ENCODE results near the gene EXD2.
"Not testable (repeated sequence)": the region's sequence is repeated elsewhere in the genome, so short reads cannot be mapped to it uniquely, and the experiment has no call there.

Gene EXD2

GRCh38 chr14:69270097-69270496 is 78.8 kb downstream of the EXD2 start:
- H3K4me3 ChIP-seq (ENCODE audit: low read depth, low read length), result no peak overlapping the region
- ChIA-PET POLR2A (no interaction called here), CTCF (interaction anchor here (1.1 to 2.7 kb wide), 2 partner anchors 10 to 18 kb away, joined by 3 to 8 read pairs; no protein-coding TSS in a partner anchor)
- TF ChIP-seq, protein P1, sequence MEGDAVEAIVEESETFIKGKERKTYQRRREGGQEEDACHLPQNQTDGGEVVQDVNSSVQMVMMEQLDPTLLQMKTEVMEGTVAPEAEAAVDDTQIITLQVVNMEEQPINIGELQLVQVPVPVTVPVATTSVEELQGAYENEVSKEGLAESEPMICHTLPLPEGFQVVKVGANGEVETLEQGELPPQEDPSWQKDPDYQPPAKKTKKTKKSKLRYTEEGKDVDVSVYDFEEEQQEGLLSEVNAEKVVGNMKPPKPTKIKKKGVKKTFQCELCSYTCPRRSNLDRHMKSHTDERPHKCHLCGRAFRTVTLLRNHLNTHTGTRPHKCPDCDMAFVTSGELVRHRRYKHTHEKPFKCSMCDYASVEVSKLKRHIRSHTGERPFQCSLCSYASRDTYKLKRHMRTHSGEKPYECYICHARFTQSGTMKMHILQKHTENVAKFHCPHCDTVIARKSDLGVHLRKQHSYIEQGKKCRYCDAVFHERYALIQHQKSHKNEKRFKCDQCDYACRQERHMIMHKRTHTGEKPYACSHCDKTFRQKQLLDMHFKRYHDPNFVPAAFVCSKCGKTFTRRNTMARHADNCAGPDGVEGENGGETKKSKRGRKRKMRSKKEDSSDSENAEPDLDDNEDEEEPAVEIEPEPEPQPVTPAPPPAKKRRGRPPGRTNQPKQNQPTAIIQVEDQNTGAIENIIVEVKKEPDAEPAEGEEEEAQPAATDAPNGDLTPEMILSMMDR (IDR thresholded peaks at IDR 0.05; ENCODE audit: insufficient read depth, low read length, missing control alignments), result no peak
- DNase-seq (ENCODE audit: low read depth, low spot score), result no peak

DNA sequence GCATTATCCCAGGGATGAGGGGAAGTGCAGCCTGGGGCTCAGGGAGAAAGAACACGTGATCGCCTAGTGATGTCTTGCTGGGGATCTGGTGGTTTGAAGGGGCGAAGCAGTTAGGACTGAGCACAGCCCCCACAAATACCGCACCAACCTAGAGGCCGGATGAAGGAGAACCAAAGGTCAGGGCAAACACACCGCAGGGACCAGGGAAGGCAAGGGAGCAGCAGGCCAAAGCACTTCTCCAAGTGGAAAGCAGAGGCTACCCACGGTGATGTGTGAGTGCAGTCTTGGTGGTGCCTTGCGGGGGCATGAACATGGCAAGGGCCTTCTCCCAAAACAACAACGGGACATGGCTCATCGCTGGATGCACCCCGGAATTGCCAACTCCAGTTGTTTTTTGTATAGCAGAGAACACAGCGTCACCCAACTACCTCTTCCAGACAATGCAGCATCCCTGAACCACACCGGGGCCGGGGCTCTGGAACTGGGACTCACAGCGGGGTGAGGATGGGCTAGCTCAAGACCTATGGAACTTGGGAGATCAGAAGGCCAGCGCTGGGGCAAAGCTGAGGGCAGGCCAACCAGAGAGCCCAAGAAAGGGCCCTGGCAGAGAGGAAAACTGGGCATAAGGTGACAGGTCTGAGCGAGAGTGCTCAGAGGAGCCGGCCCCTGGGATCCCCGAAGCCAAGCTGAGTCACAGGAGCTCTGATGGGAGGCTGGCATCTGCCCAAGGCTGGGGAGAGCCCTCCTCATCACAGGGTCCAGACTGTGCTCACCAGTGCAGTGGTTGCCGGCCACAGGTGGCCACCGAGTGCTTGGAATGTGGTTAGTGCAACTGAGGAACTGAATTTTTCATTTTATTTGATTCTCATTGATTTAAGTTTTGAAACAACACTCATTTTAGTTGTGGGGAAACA is 79.8 kb downstream of the EXD2 start:
- H3K4me3 ChIP-seq (ENCODE audit: low read depth, low read length), result no peak overlapping the region
- POLR2A ChIA-PET, result no interaction called here
- DNase-seq (ENCODE audit: low read depth, low spot score), result no peak
- TF ChIP-seq, protein P1 (IDR thresholded peaks at IDR 0.05; ENCODE audit: insufficient read depth, low read length, missing control alignments), result no peak
- CTCF ChIA-PET, result interaction anchor here (2.7 kb wide), 1 partner anchor 17 kb away, joined by 8 read pairs; no protein-coding TSS in a partner anchor

- TF ChIP-seq, protein P1 (IDR thresholded peaks at IDR 0.05; ENCODE audit: insufficient read depth, low read length, missing control alignments), result no peak
- POLR2A ChIA-PET, result no interaction called here
- CTCF ChIA-PET, result no interaction called here
- H3K4me3 ChIP-seq (ENCODE audit: low read depth, low read length), result no peak overlapping the region
- DNase-seq (ENCODE audit: low read depth, low spot score), result no peak
Observed at GRCh38 chr14:69274321-69274720, 83.0 kb downstream of the EXD2 start.

DNA sequence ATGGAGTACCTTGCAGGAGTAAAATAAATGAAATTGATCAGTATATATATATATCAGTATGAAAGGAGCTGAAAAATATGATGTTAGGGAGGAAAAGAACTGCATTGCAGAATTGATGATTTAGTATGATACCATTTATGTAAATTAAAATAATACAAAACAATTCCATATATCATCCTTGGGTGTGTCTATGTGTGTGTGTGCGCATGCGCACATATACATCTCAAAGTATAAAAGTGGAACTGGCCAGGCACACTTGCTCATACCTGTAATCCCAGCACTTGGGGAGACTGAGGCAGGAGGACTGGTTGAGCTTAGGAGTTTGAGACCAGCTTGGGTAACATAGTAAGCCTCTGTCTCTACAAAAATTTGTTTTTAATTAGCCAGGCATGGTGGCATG is 84.0 kb downstream of the EXD2 start:
- CTCF ChIA-PET, result interaction anchor here (2.1 kb wide), 1 partner anchor 13 kb away, joined by 7 read pairs; no protein-coding TSS in a partner anchor
- H3K4me3 ChIP-seq (ENCODE audit: low read depth, low read length), result no peak overlapping the region
- TF ChIP-seq, protein P1 (IDR thresholded peaks at IDR 0.05; ENCODE audit: insufficient read depth, low read length, missing control alignments), result no peak
- no peak for DNase-seq (ENCODE audit: low read depth, low spot score)
- POLR2A ChIA-PET, result no interaction called here

- DNase-seq (ENCODE audit: low read depth, low spot score); CTCF ChIA-PET; POLR2A ChIA-PET; H3K4me3 ChIP-seq (ENCODE audit: low read depth, low read length): not testable (repeated sequence)
Observed at GRCh38 chr14:69277356-69277755, 86.1 kb downstream of the EXD2 start.

- H3K4me3 ChIP-seq (ENCODE audit: low read depth, low read length), result no peak overlapping the region
- DNase-seq (ENCODE audit: low read depth, low spot score), result no peak
- POLR2A ChIA-PET, result no interaction called here
- TF ChIP-seq, protein P1 (IDR thresholded peaks at IDR 0.05; ENCODE audit: insufficient read depth, low read length, missing control alignments), result no peak
- CTCF ChIA-PET, result interaction anchor here (1.2 to 1.5 kb wide), 3 partner anchors 11 to 299 kb away, joined by 3 to 5 read pairs (median 3); no protein-coding TSS in a partner anchor
Observed at GRCh38 chr14:69280746-69281291, 89.5 kb downstream of the EXD2 start.

Measured in AG04449 (cell line).